H4 (cell line): ENCODE results near the gene RIPOR1. TPM values are rescaled to one million over a fixed set of nuclear protein-coding genes. Genes with fewer than 3 reads are reported as not detected.

Experiments
- DNase-seq: peaks from one replicate; pipeline ENCODE4 v3.0.0-alpha.2; 2015; ENCODE audit warnings: low spot score
- total RNA-seq: library from RNA; depleted of rRNA; stranded (reverse); fragments of >200 nt; shearing (Covaris generic); gene quantifications from 2 replicates; pipeline ENCODE4 v1.2.3, GENCODE V29; 2014

The RIPOR1 gene
- total RNA-seq, 1 experiment from 2014 or later: 11.0 TPM

DNA sequence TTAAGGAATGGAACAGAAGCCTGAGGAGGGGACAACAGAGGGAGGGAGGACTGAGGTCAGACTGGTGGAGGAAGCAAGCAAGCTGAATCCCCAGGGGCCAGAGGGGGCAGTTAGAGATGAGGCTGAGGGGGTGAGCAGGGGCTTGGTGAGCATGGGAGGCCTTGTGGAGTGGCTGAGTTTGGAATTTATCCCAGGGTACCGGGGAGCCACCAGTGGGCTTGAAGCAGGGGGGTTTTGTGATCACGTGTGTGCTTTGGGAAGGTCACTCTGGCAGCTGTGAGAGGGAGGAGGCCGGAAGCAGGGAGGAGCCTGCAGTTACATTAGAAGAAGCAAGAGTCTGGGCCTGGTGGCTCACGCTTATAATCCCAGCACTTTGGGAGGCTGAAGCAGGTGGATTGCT, 23.8 kb downstream of the RIPOR1 start:
- no peak for DNase-seq

DNA sequence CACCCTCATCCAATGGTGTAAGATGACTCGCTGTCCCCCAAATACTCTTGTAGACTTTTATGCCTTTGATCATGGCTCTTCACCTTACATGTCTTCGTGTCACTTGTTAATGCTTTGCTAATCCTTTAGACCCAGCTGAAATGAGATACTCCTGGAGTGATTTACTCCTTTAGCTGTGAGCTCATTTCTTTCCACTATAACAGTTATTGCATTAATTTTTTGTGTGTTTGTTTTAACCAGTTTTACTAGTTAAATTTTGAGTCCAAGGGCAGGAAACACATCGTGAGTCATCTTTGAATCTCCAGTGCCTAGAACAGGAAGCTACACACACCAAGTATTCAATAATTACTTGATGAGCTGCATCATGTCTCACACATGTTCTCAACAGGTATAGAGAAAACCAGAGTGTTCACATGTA, 27.2 kb downstream of the RIPOR1 start:
- DNase-seq: no peak

DNA sequence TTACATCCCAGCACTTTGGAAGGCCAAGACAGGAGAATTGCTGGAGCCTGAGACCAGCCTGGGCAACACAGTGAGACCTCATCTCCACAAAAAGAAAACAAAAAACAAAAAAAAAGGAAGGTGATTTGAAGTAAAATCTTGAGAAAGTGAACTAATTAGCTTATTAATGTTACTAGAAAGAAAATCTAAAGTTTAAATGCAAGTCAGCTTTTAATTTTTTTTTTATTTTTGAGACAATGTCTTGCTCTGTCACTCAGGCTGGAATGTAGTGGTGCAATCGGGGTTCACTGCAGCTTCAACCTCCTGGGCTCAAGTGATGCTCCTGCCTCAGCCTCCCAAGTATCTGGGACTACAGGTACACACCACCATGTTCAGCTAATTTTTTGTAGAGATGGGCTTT, 30.2 kb downstream of the RIPOR1 start:
- no peak for DNase-seq

DNA sequence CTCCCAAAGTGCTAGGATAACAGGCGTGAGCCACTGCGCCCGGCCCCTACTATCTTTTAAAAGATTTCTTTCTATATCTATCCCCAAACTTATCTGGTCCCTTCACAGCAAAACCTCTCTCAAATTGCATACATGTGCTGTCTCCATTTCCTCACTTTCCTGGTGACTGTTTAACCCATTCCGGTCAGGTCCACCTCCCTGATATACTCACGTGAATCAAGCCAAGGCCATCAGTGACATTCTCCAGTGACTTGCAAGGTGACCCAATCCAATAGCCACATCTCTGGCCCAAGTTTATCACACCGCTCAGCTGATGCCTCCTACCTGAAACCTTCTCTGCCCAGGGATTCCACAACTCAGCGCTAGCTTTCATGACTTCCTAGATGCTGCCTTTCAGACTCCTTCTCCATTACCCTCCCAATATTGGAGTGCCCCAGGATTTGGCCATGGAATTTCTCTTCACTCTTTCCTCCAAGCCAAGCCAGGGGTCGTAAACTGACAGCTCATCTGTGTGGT, 32.3 kb downstream of the RIPOR1 start:
- no peak for DNase-seq

DNA sequence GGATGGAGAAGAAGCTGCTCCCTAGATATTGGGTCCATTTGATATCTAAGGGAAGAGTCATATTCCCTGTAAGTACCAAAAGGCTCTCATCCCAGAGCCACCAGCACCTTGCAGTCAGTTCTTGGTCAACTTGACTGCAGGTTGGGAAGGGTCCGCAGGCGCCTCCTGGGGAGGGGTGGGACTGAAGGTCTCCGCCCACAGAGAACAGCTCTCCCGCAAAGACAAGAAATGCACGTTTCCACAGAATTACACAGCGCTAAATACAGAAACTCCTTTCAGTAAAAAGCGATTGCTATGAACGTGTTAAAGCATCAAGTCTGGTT, 32.8 kb downstream of the RIPOR1 start:
- no peak for DNase-seq

DNA sequence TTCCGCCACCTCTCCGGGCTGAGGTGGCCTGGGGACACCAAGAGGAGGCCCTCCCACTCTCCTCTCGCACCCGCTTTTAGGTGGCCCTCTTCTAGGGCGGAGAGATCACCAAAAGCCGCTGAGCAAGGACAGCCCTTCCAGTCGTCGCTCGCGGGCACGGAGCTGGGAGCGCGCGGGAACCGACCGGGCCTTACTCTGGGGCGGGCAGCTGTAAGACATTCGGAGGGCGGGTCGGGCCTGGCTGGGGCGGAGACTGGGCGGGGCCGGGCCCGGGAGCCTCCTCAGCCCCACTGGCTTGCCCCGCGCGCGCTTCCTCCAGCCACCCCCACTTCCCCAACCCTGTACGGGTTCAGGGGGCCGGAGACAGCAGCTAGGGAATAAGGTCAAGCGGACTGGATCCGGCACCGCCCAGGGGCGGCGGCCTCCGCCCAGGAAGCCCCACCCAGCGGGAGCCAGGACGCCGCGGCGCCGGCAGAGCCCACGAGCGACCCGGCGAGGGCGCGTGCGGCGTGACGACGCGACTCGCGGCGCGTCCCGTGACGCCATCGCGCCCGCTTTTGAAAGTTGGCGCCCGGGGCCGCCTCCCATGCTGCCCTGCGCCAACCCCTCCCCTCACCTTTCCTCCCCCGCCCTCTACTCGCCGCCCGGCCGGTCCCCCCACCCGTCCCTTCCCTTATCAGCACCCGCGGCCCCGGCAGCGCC, 33.3 kb downstream of the RIPOR1 start:
- peak; percentile 92 for DNase-seq

DNA sequence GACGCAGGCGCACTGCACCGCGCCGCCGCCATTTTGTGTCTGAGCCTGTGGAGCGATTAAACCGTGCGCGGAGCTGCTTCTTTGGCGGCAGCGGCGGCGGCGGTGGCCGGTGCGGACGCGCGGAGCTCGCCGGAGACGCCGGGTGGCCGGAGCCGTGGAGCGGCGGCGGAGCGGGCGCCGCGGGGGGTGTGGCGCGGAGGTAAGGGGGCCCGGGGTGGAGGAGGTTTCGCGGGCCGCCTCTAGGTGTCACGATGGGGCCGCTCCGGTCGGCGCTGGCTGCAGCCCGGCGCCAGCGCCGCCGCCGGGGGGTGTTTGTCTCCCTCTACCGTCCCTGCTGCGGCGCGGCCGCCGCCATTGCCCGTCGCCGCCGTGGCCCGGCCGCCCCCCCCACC, 33.9 kb downstream of the RIPOR1 start, which contains the start of gene CTCF:
CTCF (plus strand) TSS at position 1 of the 392 bp plus-strand sequence. CDS start 48,307 bp downstream, outside the sequence.
- peak; percentile 58 for DNase-seq

DNA sequence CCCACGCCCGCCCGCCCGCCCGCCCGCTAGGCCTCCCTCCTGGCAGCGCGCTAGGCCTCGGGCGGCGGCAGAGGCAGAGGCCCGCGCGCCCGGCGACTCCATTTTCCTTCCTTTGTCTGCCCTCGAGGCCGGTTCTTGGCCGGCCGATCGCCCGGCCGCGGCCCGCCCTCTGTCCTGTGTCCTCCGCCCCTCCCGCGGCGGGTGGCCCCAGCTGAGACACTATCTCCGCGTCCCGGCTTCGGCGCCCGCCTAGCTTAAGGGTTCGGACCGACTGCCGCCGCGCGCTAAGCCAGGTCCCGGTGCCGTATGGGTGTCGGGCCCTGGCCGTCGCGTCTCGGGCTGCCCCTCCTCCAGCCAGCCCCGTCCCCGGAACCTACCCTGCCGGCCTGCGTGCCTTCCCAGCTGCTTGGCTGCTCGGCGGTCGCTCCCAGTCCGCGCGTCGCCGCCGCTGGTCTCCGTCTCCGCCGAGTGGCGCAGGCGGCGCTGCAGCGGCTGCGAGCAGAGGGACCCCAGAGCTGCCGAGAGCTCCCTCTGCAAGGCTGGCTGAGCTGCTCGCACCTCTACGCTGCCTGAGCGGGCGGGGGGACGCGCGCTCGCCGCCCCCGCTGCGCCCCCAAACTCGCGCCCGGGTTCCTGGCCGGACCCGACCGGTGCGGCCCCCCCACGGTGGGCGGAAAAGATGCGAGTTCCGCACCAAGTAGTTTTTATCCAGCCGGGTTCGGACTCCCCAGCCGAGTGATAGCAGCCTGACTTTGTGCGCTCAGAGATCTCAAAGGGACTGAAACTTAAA, 34.5 kb downstream of the RIPOR1 start:
- DNase-seq: no peak

DNA sequence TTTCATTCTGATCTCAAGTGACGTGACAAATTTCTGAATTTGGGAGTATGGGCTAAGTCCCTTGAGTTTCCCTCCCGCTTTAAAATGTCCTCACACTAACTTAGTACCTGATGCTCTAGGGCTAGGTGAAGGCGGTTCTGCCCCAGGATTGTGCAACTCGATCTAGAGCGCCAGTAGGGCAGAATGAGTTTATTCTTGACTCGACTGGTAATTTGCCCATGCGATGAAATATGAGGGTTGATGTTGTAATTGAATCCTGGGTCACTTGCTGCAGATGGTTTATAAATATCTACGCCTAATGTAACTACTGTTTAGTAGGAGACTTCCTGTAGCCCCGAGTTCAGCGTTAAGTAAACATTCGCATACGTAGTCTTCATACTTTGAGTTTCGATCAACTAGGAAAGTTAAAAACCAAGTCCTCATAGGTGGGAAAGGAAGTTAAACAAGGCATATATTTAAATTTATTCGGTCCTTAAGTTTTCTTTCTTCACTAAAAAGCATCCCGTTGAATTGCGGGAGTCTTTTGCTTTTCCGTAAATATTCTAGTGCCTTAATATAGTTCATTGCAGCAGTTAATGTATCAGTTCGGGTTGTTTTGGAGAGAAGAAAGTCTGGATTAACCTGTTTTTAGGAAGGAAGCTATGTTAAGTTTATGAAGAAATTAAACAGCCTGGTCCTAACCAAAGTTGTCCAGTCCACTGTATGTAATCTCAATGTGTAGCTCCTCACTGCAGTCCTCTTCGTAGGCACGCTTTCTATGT, 35.3 kb downstream of the RIPOR1 start:
- DNase-seq: peak; percentile 51

DNA sequence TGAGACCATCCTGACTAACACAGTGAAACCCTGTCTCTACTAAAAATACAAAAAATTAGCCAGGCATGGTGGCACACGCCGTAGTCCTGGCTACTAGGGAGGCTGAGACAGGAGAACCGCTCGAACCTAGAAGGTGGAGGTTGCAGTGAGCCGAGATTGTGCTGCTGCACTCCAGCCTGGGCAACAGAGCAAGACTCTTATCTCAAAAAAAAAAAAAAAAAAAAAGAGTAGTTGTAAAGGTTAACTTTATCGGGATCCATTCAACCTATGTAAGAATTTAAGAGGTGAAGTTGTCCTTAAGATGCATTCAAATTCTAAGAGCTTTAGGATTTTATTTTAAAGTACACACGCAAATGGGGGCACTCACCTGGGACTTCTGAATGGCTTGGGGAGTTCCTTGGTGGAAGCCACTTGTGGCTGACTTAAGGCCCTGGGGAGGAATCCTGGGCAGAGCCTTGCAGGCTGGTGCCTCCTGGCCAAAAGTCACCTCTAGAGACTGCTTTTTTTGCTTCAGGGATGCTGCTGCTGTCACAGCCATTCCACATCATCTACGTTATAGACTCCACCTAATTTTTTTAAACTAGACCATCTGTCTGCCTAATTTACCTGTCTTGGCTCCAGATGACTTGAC, 37.0 kb downstream of the RIPOR1 start:
- no peak for DNase-seq

DNA sequence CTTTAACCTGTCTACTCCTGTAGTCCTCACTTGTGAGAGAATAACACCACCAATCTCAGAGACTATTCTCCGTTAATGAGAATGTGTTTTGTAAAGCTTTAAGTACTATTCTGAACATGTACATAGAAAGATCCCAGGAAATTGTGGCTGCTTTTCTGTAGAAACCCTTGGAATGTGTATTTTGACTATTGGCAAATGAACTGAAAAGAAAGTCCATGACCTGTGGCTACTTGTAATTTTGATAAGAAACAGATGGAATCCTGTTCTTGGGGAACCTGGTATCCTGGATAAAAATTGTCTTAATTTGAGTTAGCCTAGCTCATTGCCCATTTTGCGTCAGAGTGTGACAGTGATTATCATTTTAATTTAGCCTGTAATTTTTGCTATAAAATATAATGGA, 42.8 kb downstream of the RIPOR1 start:
- no peak for DNase-seq

DNA sequence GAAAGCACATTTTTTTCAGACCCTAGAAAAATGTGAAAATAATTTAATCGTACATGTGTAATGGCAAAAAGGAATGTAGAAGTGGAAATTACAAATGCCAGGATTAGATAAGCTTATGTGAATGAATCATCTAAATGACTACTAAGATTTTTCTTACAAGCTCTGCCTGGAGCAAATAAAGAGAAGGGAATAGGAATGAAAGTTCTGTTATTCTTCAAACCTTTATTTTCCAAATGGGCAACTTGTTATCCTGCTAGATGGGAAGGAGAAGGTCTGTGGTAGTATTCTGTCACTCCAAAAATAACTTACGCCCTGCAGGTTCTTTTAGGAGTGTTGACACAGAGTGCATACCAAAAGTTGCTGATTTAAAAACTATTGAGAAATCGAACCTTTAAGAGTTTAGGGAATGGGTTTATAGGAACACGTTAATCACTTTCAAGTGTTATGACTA, 43.4 kb downstream of the RIPOR1 start:
- DNase-seq: no peak

DNA sequence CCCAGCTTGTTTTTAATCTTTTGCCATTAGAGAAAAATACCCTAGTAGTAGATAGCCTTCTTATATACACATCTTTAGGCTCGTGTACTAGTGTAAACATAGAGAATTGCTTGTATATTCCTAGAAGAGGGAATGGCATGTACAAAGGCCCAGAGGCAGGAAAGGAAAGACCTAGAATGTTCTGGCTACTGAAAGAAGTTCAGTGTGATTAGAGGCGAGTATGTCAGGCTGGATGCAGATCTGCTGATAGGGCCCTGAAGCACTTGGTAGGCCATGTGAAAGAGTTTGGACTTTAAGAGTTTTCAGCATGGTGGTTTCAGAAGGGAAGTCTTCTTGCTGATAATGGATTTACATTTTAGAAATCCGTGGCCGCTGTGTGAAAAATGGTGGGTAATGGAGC, 51.1 kb downstream of the RIPOR1 start:
- no peak for DNase-seq

DNA sequence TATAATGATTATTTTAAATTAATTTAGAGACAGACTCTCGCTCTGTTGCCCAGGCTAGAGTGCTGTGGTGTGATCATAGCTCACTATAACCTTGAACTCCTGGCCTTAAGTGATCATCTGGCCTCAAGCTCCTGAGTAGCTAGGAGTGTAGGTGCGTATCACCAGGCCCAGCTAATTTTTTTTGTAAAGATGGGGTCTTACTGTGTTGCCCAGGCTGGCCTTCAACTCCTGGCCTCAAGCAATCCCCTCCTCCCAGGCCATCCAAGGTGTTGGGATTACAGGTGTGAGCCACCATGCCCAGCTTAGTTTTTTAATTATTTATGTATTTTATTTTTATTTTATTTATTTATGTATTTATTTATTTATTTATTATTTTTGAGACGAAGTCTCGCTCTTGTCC, 51.6 kb downstream of the RIPOR1 start:
- no peak for DNase-seq

DNA sequence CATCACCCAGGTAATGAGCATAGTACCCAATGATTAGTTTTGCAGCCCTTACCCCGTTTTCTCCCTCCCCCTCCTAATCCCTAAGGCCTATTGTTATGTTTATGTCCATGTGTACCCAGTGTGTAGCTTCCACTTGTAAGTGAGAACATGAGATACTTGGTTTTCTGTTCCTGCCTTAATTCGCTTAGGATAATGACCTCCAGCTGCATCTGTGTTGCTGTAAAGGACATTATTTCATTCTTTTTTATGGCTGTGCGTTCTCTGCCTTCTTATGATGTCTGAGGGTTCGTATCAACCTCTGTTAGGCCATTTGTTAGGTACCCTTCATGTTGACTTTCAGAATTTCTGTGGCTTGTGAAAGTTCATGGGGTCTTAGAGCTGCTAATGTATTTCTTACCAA, 64.7 kb downstream of the RIPOR1 start:
- DNase-seq: no peak

DNA sequence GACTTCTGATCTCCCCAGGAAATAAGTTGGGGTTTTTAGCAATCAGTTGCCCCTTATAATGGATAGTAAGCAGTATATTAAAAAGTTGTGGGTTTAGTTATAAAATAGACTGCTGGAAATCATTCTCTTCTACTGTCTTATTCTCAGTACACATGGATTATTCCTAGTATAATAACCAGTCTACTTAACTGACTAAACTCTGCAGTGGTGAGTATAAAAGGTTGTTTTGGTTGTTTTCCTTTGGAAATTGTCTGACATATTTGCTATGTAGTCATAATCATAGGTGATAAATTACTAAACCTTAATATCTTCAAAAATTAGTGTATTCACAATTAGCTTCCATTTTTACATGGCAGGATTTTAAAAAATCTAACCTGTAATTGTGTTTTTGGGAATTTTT, 65.1 kb downstream of the RIPOR1 start:
- DNase-seq: no peak

DNA sequence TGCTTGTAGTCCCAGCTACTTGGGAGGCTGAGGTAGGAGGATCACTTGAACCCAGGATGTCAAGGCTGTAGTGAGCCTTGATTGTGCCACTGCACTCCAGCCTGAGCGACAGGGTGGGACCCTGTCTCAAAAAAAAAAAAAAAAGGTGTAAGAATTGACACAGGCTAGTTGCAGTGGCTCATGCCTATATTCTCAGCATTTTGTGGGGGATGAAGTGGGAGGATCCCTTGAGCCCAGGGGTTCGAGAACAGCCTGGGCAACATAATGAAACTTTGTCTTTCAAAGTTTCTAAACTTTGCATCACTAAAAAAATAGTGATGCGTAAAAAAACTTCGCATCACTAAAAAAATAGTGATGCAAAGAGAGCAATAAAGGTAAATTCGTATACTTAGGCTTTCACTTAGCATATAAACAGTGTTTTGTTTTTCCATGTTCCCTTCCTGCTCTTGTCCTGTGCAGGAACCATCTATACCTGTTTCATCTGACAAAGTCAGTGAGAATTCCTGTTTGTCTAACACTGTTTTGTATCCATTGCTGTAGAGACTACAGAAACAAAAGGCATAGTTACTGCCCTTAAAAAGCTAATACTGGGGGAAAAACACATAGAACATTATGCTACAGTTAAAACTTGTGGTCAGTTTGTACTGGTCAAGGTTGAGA, 65.8 kb downstream of the RIPOR1 start:
- DNase-seq: no peak

DNA sequence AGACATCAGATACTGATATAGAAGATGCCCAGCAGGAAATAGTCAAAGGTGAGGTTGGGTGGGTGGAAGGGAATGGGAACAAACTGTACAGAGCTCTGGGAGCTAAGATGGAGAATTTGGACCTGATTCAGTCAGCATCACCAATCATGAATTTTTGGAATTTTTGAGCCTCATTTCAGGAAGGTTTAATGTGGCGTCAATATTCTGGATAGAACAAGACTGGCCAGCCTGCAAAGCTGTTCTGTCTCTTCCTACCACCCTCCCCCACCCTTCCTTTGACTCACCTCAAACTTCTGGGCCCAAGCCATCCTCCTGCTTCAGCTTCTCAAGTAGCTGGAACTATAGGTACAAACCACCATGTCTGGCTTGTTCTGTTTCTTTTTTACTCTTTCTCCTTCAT, 66.3 kb downstream of the RIPOR1 start:
- no peak for DNase-seq
